ENCODE data around the gene LRRN2. TPM values are rescaled to one million over a fixed set of nuclear protein-coding genes. Genes with fewer than 3 reads are reported as not detected.

The LRRN2 gene
- polyA plus RNA-seq, 1 donor from 2014 or later: 3.3 TPM

- Histone ChIP-seq H3K4me3 (ENCODE audit: low read length) (no peak overlapping the region), H3K36me3 (ENCODE audit: insufficient read depth, low read length) (no peaks in the 10 kb centered on the region), H3K9ac (ENCODE audit: low read length) (no peak overlapping the region), H2AFZ (ENCODE audit: low read depth, low read length) (no peak overlapping the region), H3K79me2 (replicated peaks; ENCODE audit: insufficient read depth, low read length) (no peaks in the 10 kb centered on the region), H3K4me2 (ENCODE audit: low read length) (no peak overlapping the region), H3K27me3 (ENCODE audit: insufficient read depth, low read depth, low read length) (no peaks in the 10 kb centered on the region), H3K9me2 (ENCODE audit: insufficient read depth, low read length) (no peaks in the 10 kb centered on the region), H3K27ac (ENCODE audit: low read length) (peak overlapping the region; percentile 72), H3F3A (ENCODE audit: insufficient read depth, low read length, poor library complexity, severe bottlenecking) (no peaks in the 10 kb centered on the region), H3K9me3 (ENCODE audit: low read length) (no peaks in the 10 kb centered on the region), H4K20me1 (ENCODE audit: insufficient read depth) (no peaks in the 10 kb centered on the region)
- TF ChIP-seq EZH2 (IDR thresholded peaks at IDR 0.05; ENCODE audit: borderline replicate concordance, insufficient read depth, low read length, poor library complexity, severe bottlenecking): no peak
Observed at GRCh38 chr1:204673209-204673608, 12.3 kb downstream of the LRRN2 start.

DNA sequence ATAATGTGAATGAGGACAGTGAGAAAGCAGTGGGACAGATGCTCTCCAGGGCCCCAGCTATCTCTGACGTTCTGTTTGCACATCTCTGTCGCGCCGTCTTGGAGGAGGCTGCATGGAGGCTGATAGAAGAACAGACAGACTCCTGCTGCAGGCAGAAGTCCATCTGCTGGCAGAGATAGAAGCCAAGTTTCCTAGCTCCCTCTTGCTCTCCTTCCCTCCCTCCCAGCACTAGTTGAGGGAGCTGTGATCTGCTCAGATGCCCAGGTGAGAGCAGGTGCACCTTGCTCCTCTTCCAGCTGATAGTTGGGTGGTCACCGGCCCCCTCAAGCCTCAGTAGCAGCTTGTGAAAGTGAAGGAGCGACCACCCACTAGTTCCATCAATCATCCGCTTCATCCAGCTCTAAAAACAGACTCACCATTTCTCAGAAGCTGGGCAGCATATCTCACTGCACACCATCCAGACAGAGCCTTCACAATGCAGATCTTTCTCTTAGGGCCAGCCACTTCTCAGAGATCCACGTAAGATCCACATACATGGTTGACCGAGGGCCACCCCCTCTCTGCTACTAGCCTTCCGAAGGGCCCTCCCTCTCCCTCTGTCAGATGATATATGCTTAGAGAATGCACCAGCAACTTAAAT is 12.9 kb downstream of the LRRN2 start:
- Histone ChIP-seq H3K79me2 (replicated peaks; ENCODE audit: insufficient read depth, low read length) (no peaks in the 10 kb centered on the region), H3K36me3 (ENCODE audit: insufficient read depth, low read length) (no peaks in the 10 kb centered on the region), H3K27me3 (ENCODE audit: insufficient read depth, low read depth, low read length) (no peaks in the 10 kb centered on the region), H3K4me3 (ENCODE audit: low read length) (no peak overlapping the region), H3K9me3 (ENCODE audit: low read length) (no peaks in the 10 kb centered on the region), H3K27ac (ENCODE audit: low read length) (no peak overlapping the region), H3K4me2 (ENCODE audit: low read length) (no peak overlapping the region), H4K20me1 (ENCODE audit: insufficient read depth) (no peaks in the 10 kb centered on the region), H3K9me2 (ENCODE audit: insufficient read depth, low read length) (no peaks in the 10 kb centered on the region), H3F3A (ENCODE audit: insufficient read depth, low read length, poor library complexity, severe bottlenecking) (no peaks in the 10 kb centered on the region), H3K9ac (ENCODE audit: low read length) (no peak overlapping the region), H2AFZ (ENCODE audit: low read depth, low read length) (no peak overlapping the region)
- no peak for TF ChIP-seq RAD21 (conservative IDR thresholded peaks at IDR 0.05)
- no peak for TF ChIP-seq EZH2 (IDR thresholded peaks at IDR 0.05; ENCODE audit: borderline replicate concordance, insufficient read depth, low read length, poor library complexity, severe bottlenecking)
- no peak for TF ChIP-seq SMC3 (conservative IDR thresholded peaks at IDR 0.05; ENCODE audit: poor library complexity)
- no peak for TF ChIP-seq EP300 (conservative IDR thresholded peaks at IDR 0.05; ENCODE audit: poor library complexity, severe bottlenecking)
- TF ChIP-seq POLR2AphosphoS5 (IDR thresholded peaks at IDR 0.05): no peak
- TF ChIP-seq MXI1 (conservative IDR thresholded peaks at IDR 0.05; ENCODE audit: poor library complexity, severe bottlenecking): no peak
- TF ChIP-seq, protein P1, sequence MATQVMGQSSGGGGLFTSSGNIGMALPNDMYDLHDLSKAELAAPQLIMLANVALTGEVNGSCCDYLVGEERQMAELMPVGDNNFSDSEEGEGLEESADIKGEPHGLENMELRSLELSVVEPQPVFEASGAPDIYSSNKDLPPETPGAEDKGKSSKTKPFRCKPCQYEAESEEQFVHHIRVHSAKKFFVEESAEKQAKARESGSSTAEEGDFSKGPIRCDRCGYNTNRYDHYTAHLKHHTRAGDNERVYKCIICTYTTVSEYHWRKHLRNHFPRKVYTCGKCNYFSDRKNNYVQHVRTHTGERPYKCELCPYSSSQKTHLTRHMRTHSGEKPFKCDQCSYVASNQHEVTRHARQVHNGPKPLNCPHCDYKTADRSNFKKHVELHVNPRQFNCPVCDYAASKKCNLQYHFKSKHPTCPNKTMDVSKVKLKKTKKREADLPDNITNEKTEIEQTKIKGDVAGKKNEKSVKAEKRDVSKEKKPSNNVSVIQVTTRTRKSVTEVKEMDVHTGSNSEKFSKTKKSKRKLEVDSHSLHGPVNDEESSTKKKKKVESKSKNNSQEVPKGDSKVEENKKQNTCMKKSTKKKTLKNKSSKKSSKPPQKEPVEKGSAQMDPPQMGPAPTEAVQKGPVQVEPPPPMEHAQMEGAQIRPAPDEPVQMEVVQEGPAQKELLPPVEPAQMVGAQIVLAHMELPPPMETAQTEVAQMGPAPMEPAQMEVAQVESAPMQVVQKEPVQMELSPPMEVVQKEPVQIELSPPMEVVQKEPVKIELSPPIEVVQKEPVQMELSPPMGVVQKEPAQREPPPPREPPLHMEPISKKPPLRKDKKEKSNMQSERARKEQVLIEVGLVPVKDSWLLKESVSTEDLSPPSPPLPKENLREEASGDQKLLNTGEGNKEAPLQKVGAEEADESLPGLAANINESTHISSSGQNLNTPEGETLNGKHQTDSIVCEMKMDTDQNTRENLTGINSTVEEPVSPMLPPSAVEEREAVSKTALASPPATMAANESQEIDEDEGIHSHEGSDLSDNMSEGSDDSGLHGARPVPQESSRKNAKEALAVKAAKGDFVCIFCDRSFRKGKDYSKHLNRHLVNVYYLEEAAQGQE (IDR thresholded peaks at IDR 0.05; ENCODE audit: borderline replicate concordance): no peak
- TF ChIP-seq, protein P2, sequence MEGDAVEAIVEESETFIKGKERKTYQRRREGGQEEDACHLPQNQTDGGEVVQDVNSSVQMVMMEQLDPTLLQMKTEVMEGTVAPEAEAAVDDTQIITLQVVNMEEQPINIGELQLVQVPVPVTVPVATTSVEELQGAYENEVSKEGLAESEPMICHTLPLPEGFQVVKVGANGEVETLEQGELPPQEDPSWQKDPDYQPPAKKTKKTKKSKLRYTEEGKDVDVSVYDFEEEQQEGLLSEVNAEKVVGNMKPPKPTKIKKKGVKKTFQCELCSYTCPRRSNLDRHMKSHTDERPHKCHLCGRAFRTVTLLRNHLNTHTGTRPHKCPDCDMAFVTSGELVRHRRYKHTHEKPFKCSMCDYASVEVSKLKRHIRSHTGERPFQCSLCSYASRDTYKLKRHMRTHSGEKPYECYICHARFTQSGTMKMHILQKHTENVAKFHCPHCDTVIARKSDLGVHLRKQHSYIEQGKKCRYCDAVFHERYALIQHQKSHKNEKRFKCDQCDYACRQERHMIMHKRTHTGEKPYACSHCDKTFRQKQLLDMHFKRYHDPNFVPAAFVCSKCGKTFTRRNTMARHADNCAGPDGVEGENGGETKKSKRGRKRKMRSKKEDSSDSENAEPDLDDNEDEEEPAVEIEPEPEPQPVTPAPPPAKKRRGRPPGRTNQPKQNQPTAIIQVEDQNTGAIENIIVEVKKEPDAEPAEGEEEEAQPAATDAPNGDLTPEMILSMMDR (IDR thresholded peaks at IDR 0.05; ENCODE audit: poor library complexity, severe bottlenecking): no peak
- no peak for TF ChIP-seq TAF1 (IDR thresholded peaks at IDR 0.05; ENCODE audit: low read depth)
